Naive B cell (primary cell): ENCODE results near the gene PGM3. TPM values are rescaled to one million over a fixed set of nuclear protein-coding genes. Genes with fewer than 3 reads are reported as not detected.
"Not testable (repeated sequence)": the region's sequence is repeated elsewhere in the genome, so short reads cannot be mapped to it uniquely, and the experiment has no call there.

Experiments used
- ATAC-seq, 2 donors: fragments of 150-1000 bp; cut with Tn5 transposase; 2 replicates each; pipeline ENCODE4 v1.10.0; 2021; ENCODE audit warnings: low read depth in 2 of 2, mild to moderate bottlenecking in 2 of 2, moderate library complexity in 2 of 2
- DNase-seq: peaks from one replicate; pipeline ENCODE4 v3.0.0; 2022
- H3K27ac Mint-ChIP-seq, 6 donors: one replicate each; pipeline ENCODE4 v1.8.0; 2020 to 2022; ENCODE audit warnings: mild to moderate bottlenecking in 6 of 6, mixed read lengths in 6 of 6, moderate library complexity in 5 of 6, inconsistent platforms in 2 of 6
- H3K27me3 Mint-ChIP-seq, 3 donors: one replicate each; pipeline ENCODE4 v1.8.0; 2021 to 2022; ENCODE audit warnings: mixed read lengths in 3 of 3, mild to moderate bottlenecking in 1 of 3
- H3K36me3 Mint-ChIP-seq, 2 donors: one replicate each; pipeline ENCODE4 v1.8.0; 2020 to 2022; ENCODE audit warnings: mixed read lengths in 2 of 2, inconsistent platforms in 1 of 2, mild to moderate bottlenecking in 1 of 2
- H3K4me1 Mint-ChIP-seq, 3 donors: one replicate each; pipeline ENCODE4 v1.8.0; 2020 to 2022; ENCODE audit warnings: mixed read lengths in 3 of 3, inconsistent platforms in 1 of 3, mild to moderate bottlenecking in 1 of 3, moderate library complexity in 1 of 3
- H3K4me3 Mint-ChIP-seq, 8 donors: one replicate each; pipeline ENCODE4 v1.8.0; 2020 to 2022; ENCODE audit warnings: mild to moderate bottlenecking in 8 of 8, mixed read lengths in 8 of 8, moderate library complexity in 8 of 8, inconsistent platforms in 2 of 8
- H3K9me3 Mint-ChIP-seq, 7 donors: one replicate each; pipeline ENCODE4 v1.8.0; 2020 to 2022; ENCODE audit warnings: mixed read lengths in 7 of 7, mild to moderate bottlenecking in 5 of 7, inconsistent platforms in 2 of 7, moderate library complexity in 1 of 7
- polyA plus RNA-seq, 6 donors: library from polyadenylated mRNA; unstranded; fragments of 300-500 nt; fragmentation: Illumina TruSeq; gene quantifications; one replicate each; pipeline ENCODE4 v1.2.3, GENCODE V29; 2021; ENCODE audit warnings: low read depth in 6 of 6

The PGM3 gene
- polyA plus RNA-seq, 6 donors from 2014 or later = 8.0 to 12.6 (median 9.7) TPM

GRCh38 chr6:83198486-83199172 lies 5.6 kb upstream of the PGM3 start:
- Mint-ChIP-seq H3K27ac (peak overlapping the region in 1 of 6 donors; percentile 47), H3K36me3 (no peaks in the 10 kb centered on the region), H3K27me3 (no peaks in the 10 kb centered on the region), H3K9me3 (peaks cover 0 to 3% (median 0%) of the 10 kb centered on the region in 7 donors), H3K4me3 (no peak overlapping the region), H3K4me1 (peaks cover 8 to 23% (median 15%) of the 10 kb centered on the region in 3 donors)
- no peak for ATAC-seq
- DNase-seq = no peak

- peak overlapping the region; percentile 83 to 99 (median 98) for H3K4me3 Mint-ChIP-seq
- peaks cover 0 to 3% (median 0%) of the 10 kb centered on the region in 7 donors for H3K9me3 Mint-ChIP-seq
- H3K27me3 Mint-ChIP-seq = no peaks in the 10 kb centered on the region
- ATAC-seq (no peak), DNase-seq (peak; percentile 16)
- H3K27ac Mint-ChIP-seq = peak overlapping the region in 4 of 6 donors; percentile 3 to 75 (median 25)
- H3K36me3 Mint-ChIP-seq = peaks cover 0 to 4% of the 10 kb centered on the region in 2 donors
- H3K4me1 Mint-ChIP-seq = peaks cover 11 to 41% (median 27%) of the 10 kb centered on the region in 3 donors
Measured at GRCh38 chr6:83193747-83194566, 892 bp upstream of the PGM3 start.

GRCh38 chr6:83192456-83192855 lies 609 bp downstream of the PGM3 start:
- no peak for ATAC-seq
- Mint-ChIP-seq H3K27me3 (no peaks in the 10 kb centered on the region), H3K27ac (peak overlapping the region; percentile 96 to 99 (median 98)), H3K4me1 (peaks cover 11 to 40% (median 27%) of the 10 kb centered on the region in 3 donors), H3K4me3 (peak overlapping the region; percentile 94 to 99 (median 98)), H3K9me3 (peaks cover 0 to 3% (median 0%) of the 10 kb centered on the region in 7 donors), H3K36me3 (peaks cover 0 to 4% of the 10 kb centered on the region in 2 donors)
- no peak for DNase-seq

GRCh38 chr6:83191974-83192373 lies 1.1 kb downstream of the PGM3 start:
- H3K27me3 Mint-ChIP-seq, H3K36me3 Mint-ChIP-seq, ATAC-seq, H3K9me3 Mint-ChIP-seq, DNase-seq: not testable (repeated sequence)
- Mint-ChIP-seq H3K4me3 (peak overlapping the region in 7 of 8 donors; percentile 62 to 99 (median 98)), H3K27ac (peak overlapping the region in 2 of 6 donors; percentile 96 to 97), H3K4me1 (peaks cover 11 to 38% (median 27%) of the 10 kb centered on the region in 3 donors)

DNA sequence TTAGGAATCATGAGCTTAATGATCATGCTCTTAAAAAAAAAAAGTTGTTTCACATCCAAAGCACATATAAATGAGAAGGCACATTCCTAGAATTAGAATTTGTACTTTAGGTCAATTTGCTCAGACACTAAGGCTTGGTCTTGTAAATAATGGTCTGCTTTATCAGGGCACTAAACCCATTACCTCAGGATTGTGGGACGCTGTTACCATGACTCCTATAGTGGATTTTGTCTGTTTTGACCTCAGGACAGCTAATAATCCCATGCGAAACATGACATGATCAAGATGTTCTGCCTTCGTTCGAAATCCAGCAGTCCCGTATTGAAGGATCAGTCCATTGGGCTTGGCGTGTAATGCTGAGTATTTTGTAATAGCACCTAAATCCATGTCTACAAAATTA lies 2.4 kb downstream of the PGM3 start:
- H3K27ac Mint-ChIP-seq = peak overlapping the region in 1 of 6 donors; percentile 41
- no peaks in the 10 kb centered on the region for H3K9me3 Mint-ChIP-seq
- DNase-seq = no peak
- peaks cover 8 to 9% of the 10 kb centered on the region in 2 donors for H3K36me3 Mint-ChIP-seq
- no peaks in the 10 kb centered on the region for H3K27me3 Mint-ChIP-seq
- peaks cover 11 to 27% (median 23%) of the 10 kb centered on the region in 3 donors for H3K4me1 Mint-ChIP-seq
- H3K4me3 Mint-ChIP-seq = peak overlapping the region in 1 of 8 donors; percentile 94
- no peak for ATAC-seq

GRCh38 chr6:83188501-83188900 lies 4.6 kb downstream of the PGM3 start:
- peaks cover 20 to 24% of the 10 kb centered on the region in 2 donors for H3K36me3 Mint-ChIP-seq
- peaks cover 4 to 18% (median 17%) of the 10 kb centered on the region in 3 donors for H3K4me1 Mint-ChIP-seq
- no peaks in the 10 kb centered on the region for H3K9me3 Mint-ChIP-seq

GRCh38 chr6:83185096-83185495 lies 8.0 kb downstream of the PGM3 start:
- no peak overlapping the region for H3K27ac Mint-ChIP-seq
- ATAC-seq = no peak

More at GRCh38 chr6:83188501-83188900, 4.6 kb downstream of the PGM3 start:
- ATAC-seq (no peak), DNase-seq (no peak)
- H3K27me3 Mint-ChIP-seq = no peaks in the 10 kb centered on the region
- H3K4me3 Mint-ChIP-seq = no peak overlapping the region
- H3K27ac Mint-ChIP-seq = peak overlapping the region in 1 of 6 donors; percentile 47

DNA sequence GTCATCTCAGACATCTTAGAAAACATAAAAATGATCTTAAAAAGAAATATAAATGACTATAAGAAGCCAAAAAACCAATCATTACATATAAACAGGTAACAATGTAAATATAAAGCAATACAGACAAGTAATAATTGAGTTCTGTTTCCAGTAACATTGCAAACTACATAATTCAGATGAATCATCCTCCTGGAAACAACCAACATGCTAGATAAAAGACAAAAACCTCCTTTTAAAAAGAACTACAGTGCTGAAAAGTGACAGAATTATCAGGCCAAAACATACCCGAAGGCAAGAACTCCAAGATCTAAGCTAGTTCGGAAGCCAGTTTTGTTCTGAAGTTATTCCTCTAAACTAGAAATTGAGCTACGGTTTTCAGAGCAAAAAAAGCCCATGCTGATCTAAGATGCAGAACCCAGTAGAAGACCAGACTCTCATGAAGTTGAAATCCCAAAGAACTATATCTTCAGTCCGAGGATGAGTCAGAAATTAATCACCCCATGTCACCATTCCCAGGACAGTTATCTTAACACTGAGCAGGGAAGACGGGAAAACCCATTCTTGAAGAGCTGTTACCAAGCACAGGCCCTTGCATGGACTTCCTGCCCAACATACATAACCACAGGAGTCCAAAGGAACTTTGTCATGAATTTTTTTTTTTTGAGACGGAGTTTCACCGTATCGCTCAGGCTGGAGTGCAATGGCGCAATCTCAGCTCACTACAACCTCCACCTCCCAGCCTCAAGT lies 9.8 kb downstream of the PGM3 start:
- ATAC-seq (no peak), DNase-seq (no peak)
- Mint-ChIP-seq H3K27ac (no peak overlapping the region), H3K36me3 (peaks cover 20 to 26% of the 10 kb centered on the region in 2 donors), H3K9me3 (no peaks in the 10 kb centered on the region), H3K27me3 (no peaks in the 10 kb centered on the region), H3K4me1 (peaks cover 0 to 5% (median 0%) of the 10 kb centered on the region in 3 donors), H3K4me3 (no peak overlapping the region)

More at GRCh38 chr6:83185096-83185495, 8.0 kb downstream of the PGM3 start:
- Mint-ChIP-seq H3K4me3 (peak overlapping the region in 1 of 8 donors; percentile 13), H3K9me3 (no peaks in the 10 kb centered on the region), H3K4me1 (peaks cover 0 to 5% (median 0%) of the 10 kb centered on the region in 3 donors), H3K36me3 (peaks cover 20 to 29% of the 10 kb centered on the region in 2 donors), H3K27me3 (no peaks in the 10 kb centered on the region)
- DNase-seq = no peak

DNA sequence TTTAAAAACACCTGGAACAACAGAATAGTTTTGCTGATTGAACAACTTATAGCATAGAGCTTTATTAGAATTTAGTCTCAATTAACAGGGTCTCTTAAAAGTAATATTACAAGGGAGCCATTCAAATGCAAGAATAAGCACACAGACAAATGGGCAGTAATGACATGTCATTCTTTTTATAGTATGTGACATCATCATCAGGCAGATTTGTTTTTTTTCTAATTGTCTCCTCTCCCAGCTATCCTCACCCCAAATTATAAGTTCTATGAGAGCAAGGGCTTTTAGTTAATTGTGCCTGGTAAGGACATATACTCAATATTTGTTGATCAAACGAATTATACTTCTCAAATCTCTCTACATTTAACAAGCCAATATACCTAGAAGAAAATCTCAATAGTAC lies 11.0 kb downstream of the PGM3 start:
- H3K27ac Mint-ChIP-seq = peak overlapping the region in 1 of 6 donors; percentile 0
- H3K36me3 Mint-ChIP-seq = peaks cover 20 to 33% of the 10 kb centered on the region in 2 donors
- H3K27me3 Mint-ChIP-seq = no peaks in the 10 kb centered on the region
- H3K9me3 Mint-ChIP-seq = no peaks in the 10 kb centered on the region
- no peak for ATAC-seq
- peaks cover 0 to 5% (median 0%) of the 10 kb centered on the region in 3 donors for H3K4me1 Mint-ChIP-seq
- DNase-seq = no peak
- no peak overlapping the region for H3K4me3 Mint-ChIP-seq

DNA sequence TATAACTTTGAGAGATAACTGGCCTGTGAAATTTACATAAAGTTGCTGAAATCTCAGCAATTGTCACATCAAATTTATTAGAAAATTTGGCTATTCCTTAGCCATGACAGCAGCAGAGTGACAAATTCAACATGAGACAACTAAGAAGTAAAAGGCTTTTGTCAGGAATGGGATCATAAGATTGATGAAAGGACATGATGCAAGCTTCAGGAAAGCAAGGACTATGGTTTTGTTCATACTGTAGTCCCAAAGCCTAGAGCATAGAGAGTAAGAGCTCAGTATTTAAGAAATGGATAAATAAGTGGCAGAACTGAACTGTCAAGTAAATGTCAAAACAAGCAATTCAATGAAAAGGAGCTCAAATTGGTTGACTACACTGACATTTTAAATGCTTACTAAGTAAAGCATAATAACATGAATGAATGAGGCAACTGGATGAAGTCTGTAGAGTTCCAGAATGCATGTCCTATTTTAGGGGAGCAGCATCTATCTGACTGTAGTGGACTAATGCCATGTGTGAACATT lies 12.6 kb downstream of the PGM3 start:
- Mint-ChIP-seq H3K9me3 (no peaks in the 10 kb centered on the region), H3K4me1 (peaks cover 0 to 5% (median 0%) of the 10 kb centered on the region in 3 donors), H3K27ac (no peak overlapping the region), H3K27me3 (no peaks in the 10 kb centered on the region), H3K4me3 (no peak overlapping the region), H3K36me3 (peaks cover 12 to 33% of the 10 kb centered on the region in 2 donors)
- no peak for DNase-seq
- ATAC-seq = no peak

DNA sequence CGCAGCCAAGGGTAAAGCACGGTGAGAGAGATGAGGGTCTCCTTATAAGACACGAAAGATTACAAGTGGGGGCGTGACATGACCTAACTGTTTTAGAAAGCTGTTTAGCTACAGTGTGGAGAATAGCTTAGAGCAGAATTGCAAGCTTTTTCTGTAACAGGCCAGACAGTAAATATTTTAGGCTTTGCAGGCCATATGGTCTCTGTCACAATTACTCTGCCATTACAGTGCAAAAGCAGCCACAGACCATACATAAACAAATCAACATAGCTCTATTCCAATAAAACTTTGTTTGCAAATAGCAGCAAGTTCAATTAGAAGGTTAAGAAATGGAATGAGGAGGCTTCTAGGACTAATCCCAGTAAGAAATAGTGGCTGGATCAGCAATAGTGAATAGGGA lies 16.8 kb downstream of the PGM3 start:
- no peak overlapping the region for H3K4me3 Mint-ChIP-seq
- no peaks in the 10 kb centered on the region for H3K4me1 Mint-ChIP-seq
- H3K27me3 Mint-ChIP-seq = no peaks in the 10 kb centered on the region
- H3K9me3 Mint-ChIP-seq = no peaks in the 10 kb centered on the region
- peaks cover 0 to 33% of the 10 kb centered on the region in 2 donors for H3K36me3 Mint-ChIP-seq
- ATAC-seq (no peak), DNase-seq (no peak)
- peak overlapping the region in 3 of 6 donors; percentile 9 to 44 (median 25) for H3K27ac Mint-ChIP-seq

DNA sequence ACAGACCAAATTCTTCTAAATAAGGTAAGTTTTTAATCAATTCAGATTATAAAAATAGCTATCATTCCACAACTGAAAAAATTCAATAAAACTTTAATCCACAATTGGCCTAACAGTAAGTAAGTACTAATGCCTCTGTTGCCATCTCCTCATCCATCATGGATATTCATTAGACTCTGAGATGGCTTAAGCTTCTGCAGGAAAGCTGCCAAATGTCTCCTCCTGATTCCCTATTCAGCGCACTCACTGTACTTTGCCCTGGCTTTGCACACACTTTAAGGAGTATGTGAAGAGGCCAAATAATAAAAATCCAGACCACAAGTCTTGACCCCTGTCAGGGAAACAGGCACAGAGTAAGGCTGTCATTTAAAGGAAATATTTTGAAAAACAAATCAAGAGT lies 23.6 kb downstream of the PGM3 start:
- H3K4me3 Mint-ChIP-seq = no peak overlapping the region
- peaks cover 12 to 30% of the 10 kb centered on the region in 2 donors for H3K36me3 Mint-ChIP-seq
- H3K9me3 Mint-ChIP-seq = no peaks in the 10 kb centered on the region
- H3K4me1 Mint-ChIP-seq = no peaks in the 10 kb centered on the region
- no peaks in the 10 kb centered on the region for H3K27me3 Mint-ChIP-seq
- peak overlapping the region in 2 of 6 donors; percentile 4 to 47 for H3K27ac Mint-ChIP-seq
- no peak for DNase-seq
- no peak for ATAC-seq

- Mint-ChIP-seq H3K27me3 (no peaks in the 10 kb centered on the region), H3K9me3 (no peaks in the 10 kb centered on the region), H3K4me3 (no peak overlapping the region), H3K36me3 (peaks cover 15 to 27% of the 10 kb centered on the region in 2 donors), H3K4me1 (no peaks in the 10 kb centered on the region), H3K27ac (no peak overlapping the region)
- DNase-seq (no peak), ATAC-seq (no peak)
Measured at GRCh38 chr6:83169106-83169505, 24.0 kb downstream of the PGM3 start.
